B cell (primary cell): ENCODE measurements around the gene BAMBI. TPM values are rescaled to one million over a fixed set of nuclear protein-coding genes. Genes with fewer than 3 reads are reported as not detected.

Experiments used
- ATAC-seq: fragments of 200-7000 bp; cut with Tn5 transposase; one replicate; pipeline ENCODE4 v1.10.0; 2021; ENCODE audit warnings: low read depth, mild to moderate bottlenecking, moderate number of reproducible peaks, moderate library complexity
- CTCF ChIA-PET: fragments of 350-600 bp; sonication (Branson Sonifier 250); formaldehyde crosslinking; loops from one replicate; lab custom pipeline; 2021; ENCODE audit warnings: antibody characterized with exemption, inconsistent platforms; lab: Charles Lee
- POLR2A ChIA-PET: fragments of 350-600 bp; sonication (Branson Sonifier 250); formaldehyde crosslinking; loops from one replicate; lab custom pipeline; 2021; ENCODE audit warnings: antibody characterized with exemption; lab: Charles Lee
- DNase-seq: peaks from one replicate; pipeline ENCODE4 v3.0.0; 2013
- H2AFZ ChIP-seq: 2 replicates; pipeline ENCODE4 v1.6.1; 2012; ENCODE audit warnings: mild to moderate bottlenecking, low read depth, low read length; ENCODE audit not compliant: insufficient read depth, poor library complexity, severe bottlenecking
- H3K27ac ChIP-seq, 2 donors: 1 replicate in 1 of 2; 2 replicates in 1 of 2; pipeline ENCODE4 v1.5.1; 2012 to 2013; ENCODE audit warnings: low read length in 2 of 2, mild to moderate bottlenecking in 2 of 2, moderate library complexity in 1 of 2
- H3K27me3 ChIP-seq, 4 experiments: fragments of 200-600 bp in 1 of 4; sonication (generic) in 1 of 4; replicated peaks in 1 of 4; 1 replicate in 2 of 4; 2 replicates in 2 of 4; pipeline versions ENCODE4 v1.6.1 to v1.7.0; 2013 to 2016; ENCODE audit warnings: low read length in 3 of 4, mild to moderate bottlenecking in 2 of 4, mixed read lengths in 1 of 4, moderate library complexity in 1 of 4; ENCODE audit not compliant: insufficient read depth in 4 of 4, control insufficient read depth in 3 of 4; ENCODE audit errors: control extremely low read depth in 1 of 4
- H3K36me3 ChIP-seq, 2 experiments: replicated peaks in 1 of 2; 1 replicate in 1 of 2; 2 replicates in 1 of 2; pipeline versions ENCODE4 v1.6.1 to v1.7.1; 2013; ENCODE audit warnings: low read length in 1 of 2; ENCODE audit not compliant: insufficient read depth in 2 of 2, control insufficient read depth in 1 of 2; ENCODE audit errors: control extremely low read depth in 1 of 2, extremely low read depth in 1 of 2
- H3K4me1 ChIP-seq, 2 donors: fragments of 200-600 bp in 1 of 2; sonication (generic) in 1 of 2; 1 replicate in 1 of 2; 2 replicates in 1 of 2; pipeline versions ENCODE4 v1.5.1 to v1.6.1; 2013 to 2017; ENCODE audit warnings: low read length in 2 of 2; ENCODE audit not compliant: control insufficient read depth in 2 of 2, insufficient read depth in 2 of 2
- H3K4me2 ChIP-seq: replicated peaks from 2 replicates; pipeline ENCODE3; 2012; ENCODE audit warnings: mild to moderate bottlenecking, low read depth, low read length; ENCODE audit not compliant: poor library complexity, severe bottlenecking
- H3K4me3 ChIP-seq, 5 experiments: fragments of 200-600 bp in 1 of 5; sonication (generic) in 1 of 5; 1 replicate in 3 of 5; 2 replicates in 2 of 5; pipeline versions ENCODE4 v1.5.1 to v1.7.0; 2011 to 2016; ENCODE audit warnings: low read length in 4 of 5, mild to moderate bottlenecking in 4 of 5, low read depth in 2 of 5, control low read depth in 1 of 5, moderate library complexity in 1 of 5; ENCODE audit not compliant: insufficient read depth in 1 of 5; ENCODE audit errors: control extremely low read depth in 1 of 5, extremely low read depth in 1 of 5
- H3K79me2 ChIP-seq: fragments of 200-600 bp; sonication (generic); one replicate; pipeline ENCODE4 v1.6.0; 2016; ENCODE audit warnings: low read length; ENCODE audit not compliant: control insufficient read depth, insufficient read depth
- H3K9ac ChIP-seq: fragments of 200-600 bp; sonication (generic); 2 replicates; pipeline ENCODE4 v1.6.1; 2017; ENCODE audit warnings: mild to moderate bottlenecking, low read length, moderate library complexity
- H3K9me3 ChIP-seq, 3 donors: one replicate each; pipeline versions ENCODE4 v1.6.1 to v1.7.1; 2013; ENCODE audit warnings: low read length in 2 of 3; ENCODE audit not compliant: control insufficient read depth in 2 of 3, insufficient read depth in 1 of 3; ENCODE audit errors: control extremely low read depth in 1 of 3
- H4K20me1 ChIP-seq: 2 replicates; pipeline ENCODE4 v1.6.0; 2012; ENCODE audit warnings: mild to moderate bottlenecking, low read length; ENCODE audit not compliant: insufficient read depth, control insufficient read depth, poor library complexity, severe bottlenecking
- H3K27ac Mint-ChIP-seq: one replicate; pipeline ENCODE4 v1.8.0; 2021; ENCODE audit warnings: mixed read lengths
- H3K27me3 Mint-ChIP-seq: one replicate; pipeline ENCODE4 v1.8.0; 2021; ENCODE audit warnings: mixed read lengths
- H3K4me1 Mint-ChIP-seq: one replicate; pipeline ENCODE4 v1.8.0; 2021; ENCODE audit warnings: mixed read lengths
- H3K4me3 Mint-ChIP-seq: one replicate; pipeline ENCODE4 v1.8.0; 2021; ENCODE audit warnings: mixed read lengths
- H3K9me3 Mint-ChIP-seq: one replicate; pipeline ENCODE4 v1.8.0; 2022; ENCODE audit warnings: mixed read lengths; ENCODE audit not compliant: insufficient read depth
- CTCF ChIP-seq: fragments of 200-600 bp; IDR thresholded peaks from one replicate; pipeline ENCODE4 v1.8.0; 2022; ENCODE audit warnings: antibody characterized with exemption, mild to moderate bottlenecking
- EZH2 ChIP-seq: IDR thresholded peaks from 2 replicates; pipeline ENCODE4 v1.6.1; 2012; ENCODE audit warnings: borderline replicate concordance, low read depth, mild to moderate bottlenecking, moderate library complexity, low read length; ENCODE audit not compliant: insufficient read depth, poor library complexity, severe bottlenecking
- WGBS: methylation state at CpG from one replicate; pipeline ENCODE4 v1.1.5; 2013; ENCODE audit warnings: missing lambda C conversion rate; ENCODE audit not compliant: insufficient coverage; 5-methylcytosine and 5-hydroxymethylcytosine counted together
- intact Hi-C: fragments of 100-400 bp; cut with micrococcal nuclease; formaldehyde crosslinking; loops from one replicate; pipeline ENCODE4 v1.10.0; 2022
- polyA plus RNA-seq: library from polyadenylated mRNA; depleted of rRNA; stranded (reverse); fragments of >200 nt; gene quantifications from 2 replicates; pipeline ENCODE4 v1.2.3, GENCODE V29; 2012
- total RNA-seq, 2 donors: library from RNA; stranded (reverse); fragments of 120-200 nt in 1 of 2; gene quantifications; 1 replicate in 1 of 2; 2 replicates in 1 of 2; pipeline versions ENCODE4 v1.2.3 to v1.2.4, GENCODE V29; 2013 to 2022

BAMBI gene
- total and polyA plus RNA-seq, 2 donors (not counting 1 experiment from before 2014, with no cell fraction given) = 0.84 to 1.9 TPM

- TF ChIP-seq CTCF (no peak), EZH2 (peak; percentile 35)
- peaks cover 35% of the 10 kb centered on the region for H3K4me1 Mint-ChIP-seq
- Histone ChIP-seq H4K20me1 (no peaks in the 10 kb centered on the region), H3K4me1 (peaks cover 37 to 39% of the 10 kb centered on the region in 2 donors), H3K36me3 (no peaks in the 10 kb centered on the region), H3K27ac (no peak overlapping the region), H3K79me2 (no peaks in the 10 kb centered on the region), H3K4me2 (peak overlapping the region; percentile 97), H3K27me3 (peaks cover 3 to 69% (median 49%) of the 10 kb centered on the region in 4 experiments), H3K9me3 (peaks cover 0 to 4% (median 0%) of the 10 kb centered on the region in 3 donors), H2AFZ (peak overlapping the region; percentile 81), H3K4me3 (peak overlapping the region in 4 of 5 experiments; percentile 44 to 59 (median 52)), H3K9ac (peak overlapping the region; percentile 66)
- 6% methylated on average over 23 of the region's 25 CpGs for WGBS
- intact Hi-C loops = loop anchor here (2.0 to 10.0 kb wide), 3 partner anchors 144 to 372 kb away; partner anchors contain the start of genes MPP7 and WAC
- peaks cover 73% of the 10 kb centered on the region for H3K27me3 Mint-ChIP-seq
- POLR2A ChIA-PET = no interaction called here
- no peak for ATAC-seq
- H3K27ac Mint-ChIP-seq = peak overlapping the region; percentile 68
- DNase-seq = no peak
- CTCF ChIA-PET = interaction anchor here (0.7 to 1.0 kb wide), 3 partner anchors 9 to 13 kb away, joined by 3 to 6 read pairs (median 4); no protein-coding TSS in a partner anchor
- H3K9me3 Mint-ChIP-seq = no peaks in the 10 kb centered on the region
- peak overlapping the region; percentile 86 for H3K4me3 Mint-ChIP-seq
These were observed 874 bp upstream of the BAMBI start for GRCh38 chr10:28676326-28676967.
